ENCODE measurements around the gene PKNOX1.
"Not testable (repeated sequence)": the region's sequence is repeated elsewhere in the genome, so short reads cannot be mapped to it uniquely, and the experiment has no call there.

The PKNOX1 gene

GRCh38 chr21:43064265-43064917 is 90.0 kb downstream of the PKNOX1 start:
- DNase-seq: not testable (repeated sequence)

GRCh38 chr21:43065991-43066390 is 91.6 kb downstream of the PKNOX1 start:
- not testable (repeated sequence) for DNase-seq

- not testable (repeated sequence) for DNase-seq
Measured at GRCh38 chr21:43066690-43067089, 92.3 kb downstream of the PKNOX1 start.

- DNase-seq: not testable (repeated sequence)
Measured at GRCh38 chr21:43068065-43068464, 93.7 kb downstream of the PKNOX1 start.

- not testable (repeated sequence) for DNase-seq
Measured at GRCh38 chr21:43069682-43070081, 95.3 kb downstream of the PKNOX1 start.

GRCh38 chr21:43072742-43073141 is 98.4 kb downstream of the PKNOX1 start:
- DNase-seq: not testable (repeated sequence)

- DNase-seq: not testable (repeated sequence)
Measured at GRCh38 chr21:43074401-43075169, 100.2 kb downstream of the PKNOX1 start.

- not testable (repeated sequence) for DNase-seq
Measured at GRCh38 chr21:43075170-43076022, 101.0 kb downstream of the PKNOX1 start, which contains the start of gene CBS. CBS (minus strand) TSS chr21:43075835; CDS start chr21:43072193, 3,642 bp downstream.

GRCh38 chr21:43076023-43076637 is 101.8 kb downstream of the PKNOX1 start:
- DNase-seq: not testable (repeated sequence)

- DNase-seq: not testable (repeated sequence)
Measured at GRCh38 chr21:43076643-43077042, 102.3 kb downstream of the PKNOX1 start.

- not testable (repeated sequence) for DNase-seq
Measured at GRCh38 chr21:43082587-43083300, 108.4 kb downstream of the PKNOX1 start.
